BLaER1 treated with 17β-estradiol and CSF1 and Interleukin-3, amounts not matched to agents 10 nM and 100 nM (cell line): ENCODE measurements around the gene MAP3K2.

Experiments used
- H3K27ac ChIP-seq, 11 experiments: shearing (Covaris generic); formaldehyde crosslinking; 2 replicates each; pipeline ENCODE4 v1.8.1; 2022
- H3K27me3 ChIP-seq, 11 experiments: shearing (Covaris generic); formaldehyde crosslinking; 2 replicates each; pipeline ENCODE4 v1.8.1; 2022
- H3K36me3 ChIP-seq, 11 experiments: shearing (Covaris generic); formaldehyde crosslinking; 2 replicates each; pipeline ENCODE4 v1.8.1; 2022
- H3K4me1 ChIP-seq, 10 experiments: shearing (Covaris generic); formaldehyde crosslinking; 2 replicates each; pipeline ENCODE4 v1.8.1; 2022
- H3K4me2 ChIP-seq, 11 experiments: shearing (Covaris generic); formaldehyde crosslinking; 2 replicates each; pipeline ENCODE4 v1.8.1; 2022
- H3K4me3 ChIP-seq, 10 experiments: shearing (Covaris generic); formaldehyde crosslinking; 2 replicates each; pipeline ENCODE4 v1.8.1; 2022
- H3K9ac ChIP-seq, 11 experiments: shearing (Covaris generic); formaldehyde crosslinking; 2 replicates each; pipeline ENCODE4 v1.8.1; 2022
- H3K9me3 ChIP-seq, 11 experiments: shearing (Covaris generic); formaldehyde crosslinking; replicated peaks in 1 of 11; 2 replicates each; pipeline ENCODE4 v1.8.1; 2022
- H4K20me1 ChIP-seq, 11 experiments: shearing (Covaris generic); formaldehyde crosslinking; 2 replicates each; pipeline ENCODE4 v1.8.1; 2022
- Cebpa-rat ChIP-seq, 11 experiments: shearing (Covaris generic); IDR thresholded peaks; 2 replicates each; pipeline ENCODE4 v1.8.1; 2022

Gene MAP3K2

DNA sequence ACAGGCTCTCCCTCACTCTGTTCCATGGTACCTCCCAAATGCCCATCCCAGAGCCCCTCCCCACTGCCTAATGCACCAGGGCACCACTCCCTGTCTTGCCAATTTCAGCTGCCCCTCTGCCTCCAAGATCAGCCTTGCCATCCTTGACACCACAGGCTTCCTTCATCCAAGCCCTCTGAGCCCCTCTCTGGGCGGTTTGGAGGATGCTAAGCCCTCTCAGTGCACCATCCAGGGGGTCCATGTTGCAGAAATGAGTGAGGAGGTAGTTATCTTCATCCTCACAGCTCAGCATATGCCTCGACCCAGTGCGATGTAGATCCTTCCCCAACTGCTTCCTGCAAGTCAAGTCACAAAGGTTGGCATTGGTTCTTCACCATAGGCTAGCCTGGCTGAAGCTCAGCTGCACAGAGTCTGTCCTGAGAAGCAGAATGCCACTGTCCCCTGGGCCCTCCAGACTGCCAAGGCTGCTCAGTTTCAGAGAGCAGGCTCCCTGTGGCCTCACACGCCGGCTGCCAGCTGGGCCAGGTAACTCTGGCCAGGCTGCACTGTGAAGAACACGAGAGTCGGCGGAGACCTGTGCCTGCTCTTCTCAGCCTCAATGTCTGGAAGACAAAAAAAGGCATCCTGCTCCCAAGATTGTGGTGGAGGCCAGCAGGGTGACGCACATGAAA, 9.9 kb upstream of the MAP3K2 start:
- Histone ChIP-seq H4K20me1 (no peaks in the 10 kb centered on the region), H3K27me3 (no peaks in the 10 kb centered on the region), H3K27ac (peak overlapping the region in 2 of 11 experiments; percentile 26 to 33; a peak in 3 of 22 replicates), H3K4me1 (peaks cover 0 to 42% (median 18%) of the 10 kb centered on the region in 10 experiments; a peak in 13 of 20 replicates), H3K36me3 (no peaks in the 10 kb centered on the region), H3K9me3 (peaks cover 0 to 11% (median 0%) of the 10 kb centered on the region in 11 experiments; a peak in 5 of 22 replicates), H3K4me3 (no peak overlapping the region), H3K9ac (no peak overlapping the region), H3K4me2 (peak overlapping the region in 6 of 11 experiments; percentile 42 to 76 (median 65); a peak in 12 of 22 replicates)
- no peak for TF ChIP-seq Cebpa-rat (IDR thresholded peaks at IDR 0.05)

DNA sequence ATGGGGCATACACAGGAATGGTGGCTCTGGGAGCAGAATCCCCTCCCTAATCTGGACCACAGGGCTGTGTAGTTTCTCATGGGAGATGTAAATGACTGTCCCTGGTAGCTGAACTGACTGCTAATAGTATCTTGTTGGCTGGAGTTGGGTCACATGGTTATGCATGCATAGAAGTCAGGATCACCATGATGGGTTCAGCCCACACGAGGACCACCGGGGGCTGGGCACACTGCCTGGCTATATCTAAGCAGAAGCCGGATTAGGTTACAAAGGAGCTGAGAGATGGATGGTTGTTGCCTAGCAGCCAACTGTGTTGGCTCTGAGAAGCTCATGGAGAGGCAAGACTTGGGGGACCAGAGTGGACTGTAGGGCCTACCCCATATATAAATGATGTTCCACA, 6.7 kb upstream of the MAP3K2 start:
- Histone ChIP-seq H3K9ac (no peak overlapping the region), H3K9me3 (peaks cover 0 to 11% (median 0%) of the 10 kb centered on the region in 11 experiments; a peak in 5 of 22 replicates), H3K4me1 (peaks cover 15 to 50% (median 28%) of the 10 kb centered on the region in 10 experiments), H4K20me1 (no peaks in the 10 kb centered on the region), H3K27ac (no peak overlapping the region), H3K36me3 (no peaks in the 10 kb centered on the region), H3K27me3 (no peaks in the 10 kb centered on the region), H3K4me2 (no peak overlapping the region), H3K4me3 (no peak overlapping the region)
- no peak for TF ChIP-seq Cebpa-rat (IDR thresholded peaks at IDR 0.05)

DNA sequence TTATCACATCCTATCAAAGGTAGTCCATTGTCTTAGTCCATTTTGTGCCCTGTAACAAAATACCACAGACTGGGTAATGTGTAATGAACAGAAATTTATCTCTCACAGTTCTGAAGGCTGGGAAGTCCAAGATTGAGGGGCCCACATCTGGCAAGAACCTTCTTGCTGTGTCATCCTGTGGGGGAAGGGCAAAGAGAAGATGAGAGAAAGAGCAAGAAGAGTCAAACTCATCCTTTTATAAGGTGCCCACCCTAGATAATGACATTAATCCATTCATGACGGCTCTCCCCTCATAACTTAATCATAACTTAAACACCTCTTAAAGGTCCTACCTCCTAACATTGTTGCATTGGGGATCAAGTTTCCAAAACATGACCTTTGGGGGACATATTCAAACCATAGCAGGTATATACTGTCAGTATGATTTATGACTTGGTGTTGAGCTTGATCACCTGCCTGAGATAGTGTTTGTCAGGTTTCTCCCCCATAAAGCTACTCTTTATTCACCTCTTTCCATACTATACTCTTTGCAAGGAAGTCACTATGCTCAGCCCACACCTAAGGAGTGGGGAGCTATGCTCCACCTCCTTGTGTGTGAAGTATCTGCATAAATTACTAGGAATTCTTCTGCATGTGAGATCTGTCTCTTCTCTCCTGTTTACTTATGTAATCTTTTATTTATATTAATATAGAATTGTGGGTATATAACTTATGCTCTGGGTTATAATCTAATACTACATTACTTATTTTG, 5.2 kb upstream of the MAP3K2 start:
- Histone ChIP-seq H3K9me3 (peaks cover 0 to 11% (median 0%) of the 10 kb centered on the region in 11 experiments; a peak in 5 of 22 replicates), H3K27me3 (no peaks in the 10 kb centered on the region), H3K4me3 (no peak overlapping the region), H4K20me1 (no peaks in the 10 kb centered on the region), H3K9ac (no peak overlapping the region), H3K36me3 (no peaks in the 10 kb centered on the region), H3K4me2 (peak overlapping the region in 4 of 11 experiments; percentile 17 to 47 (median 21); a peak in 5 of 22 replicates), H3K27ac (peak overlapping the region in 1 of 11 experiments; percentile 1; a peak in 1 of 22 replicates), H3K4me1 (peaks cover 30 to 52% (median 37%) of the 10 kb centered on the region in 10 experiments)
- no peak for TF ChIP-seq Cebpa-rat (IDR thresholded peaks at IDR 0.05)

DNA sequence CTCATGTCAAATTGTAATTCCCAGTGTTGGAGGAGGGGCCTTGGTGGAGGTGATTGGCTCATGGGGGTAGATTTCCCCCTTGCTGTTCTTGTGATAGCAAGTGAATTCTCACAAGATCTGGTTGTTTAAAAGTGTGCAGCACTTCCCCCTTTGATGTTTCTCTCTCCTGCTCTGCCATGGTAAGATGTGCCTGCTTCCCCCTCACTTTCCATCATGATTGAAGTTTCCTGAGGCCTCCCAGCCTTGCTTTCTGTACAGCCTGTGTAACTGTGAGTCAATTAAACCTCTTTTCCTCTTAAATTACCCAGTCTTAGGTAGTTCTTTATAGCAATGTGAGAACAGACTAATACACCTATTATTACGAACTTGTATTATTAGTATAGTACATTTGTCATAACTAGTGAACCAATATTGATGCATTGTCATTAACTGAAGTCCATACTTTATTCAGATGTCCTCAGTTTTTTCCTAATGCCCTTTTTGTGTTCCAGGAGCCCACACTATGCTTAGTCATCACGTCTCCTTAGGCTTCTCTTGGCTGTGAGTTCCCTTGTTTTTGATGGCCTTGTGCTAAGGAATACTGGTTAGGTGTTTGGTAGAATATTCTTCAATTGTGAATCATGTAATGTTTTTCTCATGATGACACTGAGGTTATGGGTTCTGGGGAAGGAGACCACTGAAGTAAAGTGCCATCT, 4.5 kb upstream of the MAP3K2 start:
- Histone ChIP-seq H3K4me3 (no peak overlapping the region), H3K36me3 (no peaks in the 10 kb centered on the region), H4K20me1 (no peaks in the 10 kb centered on the region), H3K27ac (peak overlapping the region in 2 of 11 experiments; percentile 1 to 5; a peak in 1 of 22 replicates), H3K4me1 (peaks cover 29 to 45% (median 34%) of the 10 kb centered on the region in 10 experiments), H3K9ac (no peak overlapping the region), H3K27me3 (no peaks in the 10 kb centered on the region), H3K9me3 (peaks cover 0 to 11% (median 0%) of the 10 kb centered on the region in 11 experiments; a peak in 5 of 22 replicates), H3K4me2 (peak overlapping the region in 4 of 11 experiments; percentile 17 to 47 (median 21); a peak in 4 of 22 replicates)
- TF ChIP-seq Cebpa-rat (IDR thresholded peaks at IDR 0.05), result no peak

DNA sequence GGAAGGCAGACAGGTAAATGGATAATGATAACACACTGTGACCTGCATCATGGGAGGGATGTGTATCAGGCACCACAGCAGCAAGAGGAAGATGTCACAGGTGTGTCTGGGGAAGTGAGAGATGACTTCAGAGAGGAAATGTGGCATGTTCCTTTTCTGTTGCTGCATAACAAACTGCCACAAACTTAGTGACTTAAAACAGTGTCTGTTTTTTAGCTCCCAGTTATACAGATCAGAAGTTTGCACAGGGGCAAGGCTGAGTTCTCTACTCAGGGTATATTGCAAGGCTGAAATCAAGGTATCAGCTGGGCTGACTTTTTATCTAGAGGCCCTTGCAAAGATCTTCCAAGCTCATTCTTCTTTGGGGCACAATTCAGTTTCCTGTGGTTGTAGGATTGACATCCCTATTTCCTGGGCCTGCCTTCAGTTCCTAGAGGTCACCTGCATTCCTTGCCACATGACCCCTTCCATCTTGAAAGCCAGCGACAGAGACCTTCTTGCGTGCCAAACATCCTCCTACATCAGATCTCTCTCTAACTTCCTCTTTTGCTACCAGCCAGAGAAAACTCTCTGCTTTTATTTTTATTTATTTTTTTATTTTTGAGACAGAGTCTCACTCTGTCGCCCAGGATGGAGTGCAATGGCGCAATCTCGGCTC, 2.1 kb upstream of the MAP3K2 start:
- peaks cover 0 to 11% (median 0%) of the 10 kb centered on the region in 11 experiments; a peak in 5 of 22 replicates for H3K9me3 ChIP-seq

DNA sequence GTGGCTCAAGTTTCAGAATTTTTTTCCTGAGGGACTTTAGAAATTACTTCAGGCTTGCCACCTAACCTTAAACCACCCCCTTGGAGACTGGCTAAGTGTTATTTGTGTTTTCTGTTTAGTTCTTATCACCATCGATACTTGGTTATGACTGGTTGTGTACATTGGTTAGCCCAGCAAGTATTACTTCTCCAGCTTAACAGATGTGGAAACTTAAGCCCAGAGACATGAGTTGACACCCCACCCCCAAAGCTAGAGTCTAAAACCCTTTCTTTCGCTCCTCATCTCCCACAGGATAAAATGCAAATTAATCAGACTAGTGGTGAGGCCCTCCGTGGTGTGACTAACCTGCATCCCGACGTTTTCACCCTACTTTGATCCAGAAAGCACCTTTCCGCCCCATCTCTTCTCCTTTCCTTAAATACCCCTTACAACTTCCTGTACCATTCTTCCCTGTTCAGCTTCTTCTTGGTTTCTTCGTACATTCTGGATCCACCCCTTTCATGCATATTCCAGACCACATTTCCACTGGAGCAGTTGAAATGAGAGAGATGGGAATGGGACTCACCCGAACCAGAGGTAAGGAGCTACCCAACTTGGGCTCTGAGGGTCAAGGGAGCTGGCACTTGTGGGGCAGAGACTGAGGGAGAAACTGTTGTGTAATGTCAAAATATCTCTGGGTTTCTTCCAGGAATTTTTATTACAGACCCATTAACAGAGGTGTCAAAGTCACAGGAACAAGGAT, 819 bp upstream of the MAP3K2 start:
- peaks cover 52 to 72% (median 60%) of the 10 kb centered on the region in 10 experiments for H3K4me1 ChIP-seq
- H3K9ac ChIP-seq, result peak overlapping the region; percentile 99 to 100 (median 99)
- H3K4me2 ChIP-seq, result peak overlapping the region; percentile 79 to 96 (median 91)
- peak overlapping the region; percentile 83 to 98 (median 92) for H3K4me3 ChIP-seq
- no peak for TF ChIP-seq Cebpa-rat (IDR thresholded peaks at IDR 0.05)
- peak overlapping the region; percentile 98 to 100 (median 99) for H3K27ac ChIP-seq
- H3K36me3 ChIP-seq, result peaks cover 0 to 14% (median 3%) of the 10 kb centered on the region in 11 experiments; a peak in 9 of 22 replicates
- H4K20me1 ChIP-seq, result peaks cover 16 to 35% (median 33%) of the 10 kb centered on the region in 11 experiments; a peak in 19 of 22 replicates
- H3K9me3 ChIP-seq, result peaks cover 0 to 2% (median 0%) of the 10 kb centered on the region in 11 experiments; a peak in 2 of 22 replicates
- no peaks in the 10 kb centered on the region for H3K27me3 ChIP-seq

More for the DNA sequence above, 2.1 kb upstream of the MAP3K2 start:
- Histone ChIP-seq H3K4me2 (peak overlapping the region; percentile 79 to 96 (median 91)), H4K20me1 (peaks cover 10 to 22% (median 22%) of the 10 kb centered on the region in 11 experiments; a peak in 19 of 22 replicates), H3K27me3 (no peaks in the 10 kb centered on the region), H3K4me1 (peaks cover 47 to 65% (median 53%) of the 10 kb centered on the region in 10 experiments), H3K4me3 (0 out of 20 replicates have a peak overlapping the region, but pooled peaks of 1 of the 10 experiments have one; percentile 4), H3K36me3 (peaks cover 0 to 7% (median 0%) of the 10 kb centered on the region in 11 experiments; a peak in 4 of 22 replicates), H3K27ac (peak overlapping the region in 9 of 11 experiments; percentile 36 to 100 (median 58); a peak in 19 of 22 replicates), H3K9ac (peak overlapping the region in 7 of 11 experiments; percentile 6 to 37 (median 27); a peak in 4 of 22 replicates)
- no peak for TF ChIP-seq Cebpa-rat (IDR thresholded peaks at IDR 0.05)

DNA sequence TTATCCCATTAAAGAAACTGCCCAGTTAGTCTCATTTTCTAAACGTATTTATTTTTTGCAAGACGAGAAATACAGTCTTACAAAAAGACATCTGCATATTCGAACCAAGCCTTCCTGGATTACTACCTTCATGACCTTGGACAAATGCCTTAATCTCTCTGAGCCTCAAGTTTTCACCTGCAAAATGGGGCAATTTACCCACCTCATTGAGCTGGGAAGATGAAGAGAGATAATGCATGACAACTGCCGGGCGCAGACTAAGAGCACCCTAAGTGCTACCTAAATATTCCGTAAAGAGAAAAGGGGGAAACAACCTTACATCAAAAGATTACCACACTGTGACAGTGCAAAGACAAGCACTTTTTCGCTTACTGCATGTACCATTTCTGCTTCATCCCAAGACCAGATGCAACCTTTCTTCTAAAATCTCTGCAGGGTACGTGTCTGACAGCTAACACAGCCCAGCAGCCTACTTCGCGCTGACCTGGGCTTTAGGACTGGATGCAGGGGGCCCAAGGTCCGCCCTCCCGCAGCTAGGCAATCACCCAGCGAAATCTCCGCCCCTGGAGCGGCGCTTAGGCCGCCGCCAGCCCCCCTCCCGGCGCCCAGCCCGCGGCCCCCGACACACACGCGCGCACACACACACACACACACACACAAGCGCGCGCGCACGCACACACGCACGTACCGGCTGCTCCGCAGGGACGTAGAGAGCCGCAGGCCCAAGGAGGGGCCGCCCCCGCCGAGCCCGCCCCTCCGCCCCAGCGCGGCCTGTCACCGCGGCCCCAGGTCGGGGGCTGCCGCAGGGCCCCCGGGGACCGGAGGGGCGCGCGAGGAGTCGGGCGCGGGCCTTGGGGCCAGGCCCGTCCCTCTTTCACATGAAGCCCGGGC, 766 bp downstream of the MAP3K2 start:
- Histone ChIP-seq H3K4me2 (peak overlapping the region; percentile 79 to 98 (median 89)), H3K9ac (peak overlapping the region; percentile 99 to 100 (median 99)), H3K4me1 (peaks cover 52 to 60% (median 56%) of the 10 kb centered on the region in 10 experiments), H3K36me3 (peaks cover 0 to 22% (median 5%) of the 10 kb centered on the region in 11 experiments; a peak in 11 of 22 replicates), H3K27ac (peak overlapping the region; percentile 98 to 100 (median 99)), H3K27me3 (no peaks in the 10 kb centered on the region), H4K20me1 (peaks cover 24 to 51% (median 49%) of the 10 kb centered on the region in 11 experiments; a peak in 19 of 22 replicates), H3K9me3 (no peaks in the 10 kb centered on the region), H3K4me3 (peak overlapping the region; percentile 83 to 98 (median 92))
- TF ChIP-seq Cebpa-rat (IDR thresholded peaks at IDR 0.05), result no peak
